Measurements from ENCODE around the gene STXBP4.

DNA sequence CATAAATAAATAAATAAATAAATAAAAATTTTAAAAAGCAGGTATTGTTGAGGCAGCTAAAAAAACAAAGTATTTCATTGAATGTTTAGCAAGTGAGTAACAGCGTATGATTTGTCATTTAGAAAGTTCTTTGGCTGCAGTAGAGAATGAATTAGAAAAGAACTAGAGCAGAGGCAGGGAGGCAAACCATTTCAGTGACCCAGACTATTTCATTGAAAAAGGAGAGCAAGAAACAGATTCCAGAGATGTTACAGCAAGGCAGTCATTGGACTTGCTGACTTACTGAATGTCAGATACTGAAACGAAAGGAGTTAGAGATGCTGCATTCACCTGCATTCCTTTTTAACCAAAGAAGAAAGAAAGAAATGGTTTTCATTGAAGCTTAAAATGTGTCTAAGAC, 190.7 kb downstream of the STXBP4 start:
- no peak for TF ChIP-seq POLR2AphosphoS5 (IDR thresholded peaks at IDR 0.05; ENCODE audit: insufficient read depth, low read depth, low read length)
- TF ChIP-seq, protein P1, sequence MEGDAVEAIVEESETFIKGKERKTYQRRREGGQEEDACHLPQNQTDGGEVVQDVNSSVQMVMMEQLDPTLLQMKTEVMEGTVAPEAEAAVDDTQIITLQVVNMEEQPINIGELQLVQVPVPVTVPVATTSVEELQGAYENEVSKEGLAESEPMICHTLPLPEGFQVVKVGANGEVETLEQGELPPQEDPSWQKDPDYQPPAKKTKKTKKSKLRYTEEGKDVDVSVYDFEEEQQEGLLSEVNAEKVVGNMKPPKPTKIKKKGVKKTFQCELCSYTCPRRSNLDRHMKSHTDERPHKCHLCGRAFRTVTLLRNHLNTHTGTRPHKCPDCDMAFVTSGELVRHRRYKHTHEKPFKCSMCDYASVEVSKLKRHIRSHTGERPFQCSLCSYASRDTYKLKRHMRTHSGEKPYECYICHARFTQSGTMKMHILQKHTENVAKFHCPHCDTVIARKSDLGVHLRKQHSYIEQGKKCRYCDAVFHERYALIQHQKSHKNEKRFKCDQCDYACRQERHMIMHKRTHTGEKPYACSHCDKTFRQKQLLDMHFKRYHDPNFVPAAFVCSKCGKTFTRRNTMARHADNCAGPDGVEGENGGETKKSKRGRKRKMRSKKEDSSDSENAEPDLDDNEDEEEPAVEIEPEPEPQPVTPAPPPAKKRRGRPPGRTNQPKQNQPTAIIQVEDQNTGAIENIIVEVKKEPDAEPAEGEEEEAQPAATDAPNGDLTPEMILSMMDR (IDR thresholded peaks at IDR 0.05; ENCODE audit: extremely low read depth in 1 of 2, insufficient read depth in 1 of 2, low read depth in 1 of 2, low read length in 2 of 2) = no peak
- no peak for TF ChIP-seq EZH2 (IDR thresholded peaks at IDR 0.05; ENCODE audit: borderline replicate concordance, low read depth, low read length, severe bottlenecking)
- no peak for TF ChIP-seq POLR2A (IDR thresholded peaks at IDR 0.05; ENCODE audit: low read depth, low read length)
- no peak for TF ChIP-seq GATA2 (IDR thresholded peaks at IDR 0.05; ENCODE audit: insufficient read depth, insufficient read length, low read depth, low read length)
- TF ChIP-seq, protein P2, sequence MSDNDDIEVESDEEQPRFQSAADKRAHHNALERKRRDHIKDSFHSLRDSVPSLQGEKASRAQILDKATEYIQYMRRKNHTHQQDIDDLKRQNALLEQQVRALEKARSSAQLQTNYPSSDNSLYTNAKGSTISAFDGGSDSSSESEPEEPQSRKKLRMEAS (IDR thresholded peaks at IDR 0.05; ENCODE audit: insufficient read depth, insufficient read length) = no peak
